C4-2B (cell line): ENCODE results near the gene WDR87.

Experiments used
- CTCF ChIP-seq: fragments of 450-650 bp; conservative IDR thresholded peaks from 2 replicates; pipeline ENCODE4 v1.5.1; 2017; ENCODE audit warnings: mild to moderate bottlenecking
- ZFX ChIP-seq: fragments of 450-650 bp; IDR thresholded peaks from 2 replicates; pipeline ENCODE4 v1.6.1; 2017

GRCh38 chr19:37886571-37886970 is 19.8 kb downstream of the WDR87 start:
- TF ChIP-seq CTCF: no peak
- no peak for TF ChIP-seq ZFX
